GM23338 (cell line): Measurements from ENCODE around the gene NPS.

Source experiments
- CREB1 ChIP-seq: fragments of 250-450 bp; sonication (Bioruptor Pico); IDR thresholded peaks from 2 replicates; pipeline ENCODE4 v1.5.0; 2020; ENCODE audit warnings: low read depth, mild to moderate bottlenecking, moderate library complexity
- CTCF ChIP-seq, 2 experiments: fragments of 200-600 bp in 1 of 2; sonication (generic) in 1 of 2; conservative IDR thresholded peaks; 2 replicates each; pipeline versions ENCODE4 v1.5.1 to v1.6.1; 2016 to 2017; ENCODE audit warnings: antibody characterized with exemption in 2 of 2, low read depth in 2 of 2, mild to moderate bottlenecking in 2 of 2, moderate library complexity in 1 of 2
- JUNB ChIP-seq: IDR thresholded peaks from one replicate; pipeline ENCODE4 v1.6.1; 2016; ENCODE audit warnings: antibody characterized with exemption; ENCODE audit not compliant: unreplicated experiment
- REST ChIP-seq: IDR thresholded peaks from one replicate; pipeline ENCODE4 v1.6.1; 2018; ENCODE audit warnings: antibody characterized with exemption; ENCODE audit not compliant: unreplicated experiment

GRCh38 chr10:127570036-127570435, 20.9 kb downstream of the NPS start:
- no peak for TF ChIP-seq CTCF (conservative IDR thresholded peaks at IDR 0.05; ENCODE audit: low read depth in 2 of 2)
- TF ChIP-seq JUNB = no peak
- no peak for TF ChIP-seq REST
- TF ChIP-seq CREB1 (CRISPR knock-in tag) = no peak
